GM23338 (cell line): ENCODE measurements around the gene INPP1. TPM values are rescaled to one million over a fixed set of nuclear protein-coding genes. Genes with fewer than 3 reads are reported as not detected.

ENCODE experiments used
- ATAC-seq: fragments of 200-7000 bp; cut with Tn5 transposase; 3 replicates; pipeline ENCODE4 v1.9.1; 2020
- DNase-seq: peaks from one replicate; pipeline ENCODE4 v3.0.0-alpha.2; 2015; ENCODE audit warnings: low spot score
- H2AFZ ChIP-seq: fragments of 200-600 bp; sonication (generic); 2 replicates; pipeline ENCODE4 v1.8.0; 2016; ENCODE audit warnings: antibody characterized with exemption, mild to moderate bottlenecking, moderate library complexity
- H3F3A ChIP-seq: fragments of 200-600 bp; sonication (generic); replicated peaks from 2 replicates; pipeline ENCODE4 v1.8.0; 2017; ENCODE audit warnings: antibody characterized with exemption, mixed run types, low read depth
- H3K27ac ChIP-seq: fragments of 200-600 bp; sonication (generic); 2 replicates; pipeline ENCODE4 v1.6.1; 2016; ENCODE audit warnings: low read depth
- H3K27me3 ChIP-seq: fragments of 200-600 bp; sonication (generic); 2 replicates; pipeline ENCODE4 v1.8.0; 2016; ENCODE audit warnings: mild to moderate bottlenecking, mixed run types, moderate library complexity; ENCODE audit not compliant: insufficient read depth
- H3K36me3 ChIP-seq: fragments of 200-600 bp; sonication (generic); 2 replicates; pipeline ENCODE4 v1.8.0; 2016; ENCODE audit warnings: mild to moderate bottlenecking; ENCODE audit not compliant: insufficient read depth
- H3K4me1 ChIP-seq: fragments of 200-600 bp; sonication (generic); 2 replicates; pipeline ENCODE4 v1.8.0; 2016; ENCODE audit warnings: mild to moderate bottlenecking, moderate library complexity; ENCODE audit not compliant: insufficient read depth
- H3K4me2 ChIP-seq: fragments of 200-600 bp; sonication (generic); 2 replicates; pipeline ENCODE4 v1.7.1; 2017; ENCODE audit warnings: mixed run types
- H3K4me3 ChIP-seq: fragments of 200-600 bp; sonication (generic); 2 replicates; pipeline ENCODE4 v1.6.1; 2016; ENCODE audit warnings: mixed run types
- H3K79me2 ChIP-seq: fragments of 200-600 bp; sonication (generic); replicated peaks from 2 replicates; pipeline ENCODE4 v1.8.0; 2017; ENCODE audit warnings: mild to moderate bottlenecking; ENCODE audit not compliant: insufficient read depth
- H3K9me2 ChIP-seq: fragments of 200-600 bp; sonication (generic); 2 replicates; pipeline ENCODE4 v1.8.0; 2017; ENCODE audit not compliant: insufficient read depth
- H4K20me1 ChIP-seq: fragments of 200-600 bp; sonication (generic); replicated peaks from 2 replicates; pipeline ENCODE4 v1.8.0; 2017; ENCODE audit warnings: mild to moderate bottlenecking; ENCODE audit not compliant: insufficient read depth
- H3K27ac Mint-ChIP-seq: 2 replicates; pipeline ENCODE4 v1.8.0; 2020; ENCODE audit warnings: inconsistent platforms, mild to moderate bottlenecking, moderate library complexity, mixed read lengths
- H3K27me3 Mint-ChIP-seq: 3 replicates; pipeline ENCODE4 v1.8.0; 2022; ENCODE audit warnings: low read depth, mild to moderate bottlenecking, moderate library complexity, mixed read lengths, inconsistent platforms; ENCODE audit not compliant: insufficient read depth, poor library complexity
- H3K36me3 Mint-ChIP-seq: 3 replicates; pipeline ENCODE4 v1.8.0; 2021; ENCODE audit warnings: low read depth, mild to moderate bottlenecking, inconsistent platforms, moderate library complexity, mixed read lengths
- H3K4me1 Mint-ChIP-seq: 3 replicates; pipeline ENCODE4 v1.8.0; 2020; ENCODE audit warnings: mild to moderate bottlenecking, inconsistent platforms, mixed read lengths
- H3K4me3 Mint-ChIP-seq: 3 replicates; pipeline ENCODE4 v1.8.0; 2021; ENCODE audit warnings: moderate library complexity, mild to moderate bottlenecking, inconsistent platforms, mixed read lengths
- H3K9me3 Mint-ChIP-seq: 3 replicates; pipeline ENCODE4 v1.8.0; 2020; ENCODE audit warnings: moderate library complexity, mild to moderate bottlenecking, inconsistent platforms, mixed read lengths
- EZH2 ChIP-seq: fragments of 200-600 bp; sonication (generic); IDR thresholded peaks from one replicate; pipeline ENCODE4 v1.8.0; 2017; ENCODE audit warnings: antibody characterized with exemption, mild to moderate bottlenecking, low read depth; ENCODE audit not compliant: unreplicated experiment
- EZH2phosphoT487 ChIP-seq: fragments of 200-600 bp; sonication (generic); IDR thresholded peaks from one replicate; pipeline ENCODE4 v1.8.1; 2018; ENCODE audit warnings: antibody characterized with exemption; ENCODE audit not compliant: unreplicated experiment
- JUNB ChIP-seq: IDR thresholded peaks from one replicate; pipeline ENCODE4 v1.6.1; 2016; ENCODE audit warnings: antibody characterized with exemption; ENCODE audit not compliant: unreplicated experiment
- POLR2AphosphoS5 ChIP-seq: IDR thresholded peaks from 2 replicates; pipeline ENCODE4 v1.6.1; 2016; ENCODE audit warnings: antibody characterized with exemption, low read depth
- ZNF114 ChIP-seq: fragments of 250-450 bp; sonication (Bioruptor Pico); IDR thresholded peaks from 2 replicates; pipeline ENCODE4 v1.5.0; 2020; ENCODE audit warnings: mild to moderate bottlenecking, moderate library complexity
- ZNF331 ChIP-seq: fragments of 250-450 bp; sonication (Bioruptor Pico); IDR thresholded peaks from 2 replicates; pipeline ENCODE4 v1.5.0; 2020; ENCODE audit warnings: low read depth, mild to moderate bottlenecking, moderate library complexity
- polyA plus RNA-seq: library from polyadenylated mRNA; unstranded; fragments of >200 nt; fragmentation: Nextera tagmentation; extraction: Ambion mirVana; gene quantifications from 2 replicates; pipeline ENCODE4 v1.2.1, GENCODE V29; 2016
- total RNA-seq: library from RNA; depleted of rRNA; stranded (reverse); fragments of >200 nt; shearing (Covaris generic); gene quantifications from 2 replicates; pipeline ENCODE4 v1.2.3, GENCODE V29; 2014
- TF ChIP-seq, protein P1 (sequence below): fragments of 250-450 bp; sonication (Bioruptor Pico); IDR thresholded peaks from 2 replicates; pipeline ENCODE4 v1.5.0; 2020; ENCODE audit warnings: mild to moderate bottlenecking, moderate library complexity

Gene INPP1
- total and polyA plus RNA-seq, 2 experiments from 2014 or later = 2.6 to 6.5 TPM

DNA sequence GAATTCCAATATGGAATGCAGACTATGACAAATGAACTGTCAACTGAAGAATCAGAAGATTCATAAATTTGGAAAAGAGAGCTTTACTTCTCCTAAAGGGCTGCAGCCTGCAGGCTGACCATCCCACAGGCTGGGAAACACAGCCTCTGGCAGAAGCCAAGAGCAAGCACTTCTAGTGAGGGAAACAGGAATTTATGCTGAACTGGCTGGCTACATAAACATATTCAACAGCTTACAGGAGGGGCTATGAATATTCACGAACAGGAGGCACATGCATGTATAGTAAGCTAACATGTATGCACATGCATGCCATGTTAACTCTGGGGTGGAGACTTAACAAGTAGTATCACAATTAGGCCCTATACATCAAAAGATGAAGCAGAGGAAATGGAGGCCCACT, 41.3 kb upstream of the INPP1 start:
- H3K27ac Mint-ChIP-seq = peak overlapping the region; percentile 7; the same call in 1 of the 2 replicates
- H3K4me1 ChIP-seq = peaks cover 11% of the 10 kb centered on the region; the same call in 1 of the 2 replicates
- H3F3A ChIP-seq = no peaks in the 10 kb centered on the region
- H2AFZ ChIP-seq = no peak overlapping the region
- no peak for TF ChIP-seq EZH2phosphoT487
- TF ChIP-seq, protein P1, sequence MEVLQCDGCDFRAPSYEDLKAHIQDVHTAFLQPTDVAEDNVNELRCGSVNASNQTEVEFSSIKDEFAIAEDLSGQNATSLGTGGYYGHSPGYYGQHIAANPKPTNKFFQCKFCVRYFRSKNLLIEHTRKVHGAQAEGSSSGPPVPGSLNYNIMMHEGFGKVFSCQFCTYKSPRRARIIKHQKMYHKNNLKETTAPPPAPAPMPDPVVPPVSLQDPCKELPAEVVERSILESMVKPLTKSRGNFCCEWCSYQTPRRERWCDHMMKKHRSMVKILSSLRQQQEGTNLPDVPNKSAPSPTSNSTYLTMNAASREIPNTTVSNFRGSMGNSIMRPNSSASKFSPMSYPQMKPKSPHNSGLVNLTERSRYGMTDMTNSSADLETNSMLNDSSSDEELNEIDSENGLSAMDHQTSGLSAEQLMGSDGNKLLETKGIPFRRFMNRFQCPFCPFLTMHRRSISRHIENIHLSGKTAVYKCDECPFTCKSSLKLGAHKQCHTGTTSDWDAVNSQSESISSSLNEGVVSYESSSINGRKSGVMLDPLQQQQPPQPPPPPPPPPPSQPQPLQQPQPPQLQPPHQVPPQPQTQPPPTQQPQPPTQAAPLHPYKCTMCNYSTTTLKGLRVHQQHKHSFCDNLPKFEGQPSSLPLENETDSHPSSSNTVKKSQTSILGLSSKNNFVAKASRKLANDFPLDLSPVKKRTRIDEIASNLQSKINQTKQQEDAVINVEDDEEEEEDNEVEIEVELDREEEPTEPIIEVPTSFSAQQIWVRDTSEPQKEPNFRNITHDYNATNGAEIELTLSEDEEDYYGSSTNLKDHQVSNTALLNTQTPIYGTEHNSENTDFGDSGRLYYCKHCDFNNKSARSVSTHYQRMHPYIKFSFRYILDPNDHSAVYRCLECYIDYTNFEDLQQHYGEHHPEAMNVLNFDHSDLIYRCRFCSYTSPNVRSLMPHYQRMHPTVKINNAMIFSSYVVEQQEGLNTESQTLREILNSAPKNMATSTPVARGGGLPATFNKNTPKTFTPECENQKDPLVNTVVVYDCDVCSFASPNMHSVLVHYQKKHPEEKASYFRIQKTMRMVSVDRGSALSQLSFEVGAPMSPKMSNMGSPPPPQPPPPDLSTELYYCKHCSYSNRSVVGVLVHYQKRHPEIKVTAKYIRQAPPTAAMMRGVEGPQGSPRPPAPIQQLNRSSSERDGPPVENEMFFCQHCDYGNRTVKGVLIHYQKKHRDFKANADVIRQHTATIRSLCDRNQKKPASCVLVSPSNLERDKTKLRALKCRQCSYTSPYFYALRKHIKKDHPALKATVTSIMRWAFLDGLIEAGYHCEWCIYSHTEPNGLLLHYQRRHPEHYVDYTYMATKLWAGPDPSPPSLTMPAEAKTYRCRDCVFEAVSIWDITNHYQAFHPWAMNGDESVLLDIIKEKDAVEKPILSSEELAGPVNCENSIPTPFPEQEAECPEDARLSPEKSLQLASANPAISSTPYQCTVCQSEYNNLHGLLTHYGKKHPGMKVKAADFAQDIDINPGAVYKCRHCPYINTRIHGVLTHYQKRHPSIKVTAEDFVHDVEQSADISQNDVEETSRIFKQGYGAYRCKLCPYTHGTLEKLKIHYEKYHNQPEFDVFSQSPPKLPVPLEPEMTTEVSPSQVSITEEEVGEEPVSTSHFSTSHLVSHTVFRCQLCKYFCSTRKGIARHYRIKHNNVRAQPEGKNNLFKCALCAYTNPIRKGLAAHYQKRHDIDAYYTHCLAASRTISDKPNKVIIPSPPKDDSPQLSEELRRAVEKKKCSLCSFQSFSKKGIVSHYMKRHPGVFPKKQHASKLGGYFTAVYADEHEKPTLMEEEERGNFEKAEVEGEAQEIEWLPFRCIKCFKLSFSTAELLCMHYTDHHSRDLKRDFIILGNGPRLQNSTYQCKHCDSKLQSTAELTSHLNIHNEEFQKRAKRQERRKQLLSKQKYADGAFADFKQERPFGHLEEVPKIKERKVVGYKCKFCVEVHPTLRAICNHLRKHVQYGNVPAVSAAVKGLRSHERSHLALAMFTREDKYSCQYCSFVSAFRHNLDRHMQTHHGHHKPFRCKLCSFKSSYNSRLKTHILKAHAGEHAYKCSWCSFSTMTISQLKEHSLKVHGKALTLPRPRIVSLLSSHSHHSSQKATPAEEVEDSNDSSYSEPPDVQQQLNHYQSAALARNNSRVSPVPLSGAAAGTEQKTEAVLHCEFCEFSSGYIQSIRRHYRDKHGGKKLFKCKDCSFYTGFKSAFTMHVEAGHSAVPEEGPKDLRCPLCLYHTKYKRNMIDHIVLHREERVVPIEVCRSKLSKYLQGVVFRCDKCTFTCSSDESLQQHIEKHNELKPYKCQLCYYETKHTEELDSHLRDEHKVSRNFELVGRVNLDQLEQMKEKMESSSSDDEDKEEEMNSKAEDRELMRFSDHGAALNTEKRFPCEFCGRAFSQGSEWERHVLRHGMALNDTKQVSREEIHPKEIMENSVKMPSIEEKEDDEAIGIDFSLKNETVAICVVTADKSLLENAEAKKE = no peak
- no peak for TF ChIP-seq ZNF331 (CRISPR knock-in tag)
- no peak for TF ChIP-seq ZNF114 (CRISPR knock-in tag)
- no peak for TF ChIP-seq EZH2
- TF ChIP-seq POLR2AphosphoS5 = no peak
- TF ChIP-seq JUNB = no peak
- H3K4me1 Mint-ChIP-seq = peaks cover 4% of the 10 kb centered on the region
- no peak for DNase-seq
- H3K27ac ChIP-seq = no peak overlapping the region
- peaks cover 4% of the 10 kb centered on the region; the same call in 1 of the 2 replicates for H4K20me1 ChIP-seq
- H3K4me3 ChIP-seq = no peak overlapping the region
- peaks cover 12% of the 10 kb centered on the region; the same call in 2 of the 3 replicates for H3K9me3 Mint-ChIP-seq
- no peaks in the 10 kb centered on the region for H3K27me3 ChIP-seq
- H3K36me3 ChIP-seq = 0 out of 2 replicates have a peak, but pooled peaks cover 4% of the 10 kb centered on the region
- H3K79me2 ChIP-seq = peaks cover 18% of the 10 kb centered on the region; the same call in 1 of the 2 replicates
- no peak for ATAC-seq
- H3K4me2 ChIP-seq = no peak overlapping the region
- H3K27me3 Mint-ChIP-seq = no peaks in the 10 kb centered on the region
- no peaks in the 10 kb centered on the region for H3K9me2 ChIP-seq
- H3K36me3 Mint-ChIP-seq = peaks cover 52% of the 10 kb centered on the region
- H3K4me3 Mint-ChIP-seq = no peak overlapping the region
